A549 (cell line): ENCODE results near the gene DUSP1. TPM values are rescaled to one million over a fixed set of nuclear protein-coding genes. Genes with fewer than 3 reads are reported as not detected.
A peak's percentile ranks its signal among the peaks of the same experiment; 100 is the strongest.

Experiments
- ATAC-seq, 2 experiments: fragments of 200-7000 bp in 1 of 2; fragments of >200 bp in 1 of 2; cut with Nextera tagmentation in 1 of 2; cut with Tn5 transposase in 1 of 2; 3 replicates each; pipeline versions ENCODE4 v1.8.0 to v1.9.1; 2018 to 2020; ENCODE audit warnings: mild to moderate bottlenecking in 1 of 2, moderate library complexity in 1 of 2
- CTCF ChIA-PET: fragments of 300-600 bp; sonication (Branson Sonifier 250); formaldehyde crosslinking; extraction: SDS; loops from one replicate; lab custom pipeline; 2021; ENCODE audit warnings: antibody characterized with exemption, inconsistent platforms; lab: Yijun Ruan, JAX
- POLR2A ChIA-PET: fragments of 350-600 bp; formaldehyde crosslinking; extraction: SDS; loops from one replicate; lab custom pipeline; 2021; ENCODE audit warnings: antibody characterized with exemption, inconsistent platforms; lab: Yijun Ruan, JAX
- DNase-seq, 2 experiments: peaks; one replicate each; pipeline versions ENCODE4 v3.0.0 to v3.0.0-alpha.2; 2011 to 2016; ENCODE audit warnings: low read depth in 1 of 2, low spot score in 1 of 2
- FAIRE-seq: peaks from 2 replicates; lab custom pipeline; 2011; peaks lifted over from hg19 to GRCh38; lab: Jason Lieb, UNC
- H3K27ac ChIP-seq, 2 experiments: fragments of >200 bp; sonication (Bioruptor Twin); formaldehyde crosslinking; 3 replicates each; pipeline ENCODE4 v1.5.1; 2016 to 2017
- H3K4me1 ChIP-seq: fragments of >200 bp; sonication (Bioruptor Twin); formaldehyde crosslinking; 3 replicates; pipeline ENCODE4 v1.6.1; 2016
- H3K4me2 ChIP-seq: fragments of >200 bp; sonication (Bioruptor Twin); formaldehyde crosslinking; 3 replicates; pipeline ENCODE4 v1.6.1; 2016
- H3K4me3 ChIP-seq: fragments of >200 bp; sonication (Bioruptor Twin); formaldehyde crosslinking; 3 replicates; pipeline ENCODE4 v1.5.1; 2016
- H3K9me3 ChIP-seq: fragments of >200 bp; sonication (Bioruptor Twin); formaldehyde crosslinking; 3 replicates; pipeline ENCODE4 v1.6.1; 2016
- BHLHE40 ChIP-seq: IDR thresholded peaks from 2 replicates; pipeline ENCODE4 v1.6.1; 2012; ENCODE audit warnings: low read depth, low read length, inconsistent platforms
- CBX8 ChIP-seq: fragments of 200-600 bp; sonication (generic); IDR thresholded peaks from 2 replicates; pipeline ENCODE4 v1.6.1; 2016
- CEBPB ChIP-seq, 2 experiments: fragments of >200 bp in 1 of 2; sonication (Bioruptor Twin) in 1 of 2; formaldehyde crosslinking in 1 of 2; IDR thresholded peaks; 2 replicates each; pipeline ENCODE4 v1.6.1; 2012 to 2016
- CHD4 ChIP-seq: fragments of 200-600 bp; sonication (generic); IDR thresholded peaks from 2 replicates; pipeline ENCODE4 v1.6.1; 2016; ENCODE audit warnings: antibody characterized with exemption, mild to moderate bottlenecking, borderline replicate concordance
- ESRRA ChIP-seq: fragments of 150-350 bp; IDR thresholded peaks from 2 replicates; pipeline ENCODE4 v1.6.1; 2014; ENCODE audit warnings: mild to moderate bottlenecking, low read length, borderline replicate concordance
- FOSL2 ChIP-seq, 2 experiments: fragments of 450-650 bp in 1 of 2; fragments of >200 bp in 1 of 2; sonication (Bioruptor Twin) in 1 of 2; formaldehyde crosslinking; IDR thresholded peaks; 2 replicates each; pipeline versions ENCODE4 v1.5.0 to v1.6.1; 2016 to 2020; ENCODE audit warnings: mild to moderate bottlenecking in 1 of 2, moderate library complexity in 1 of 2
- GATA3 ChIP-seq: IDR thresholded peaks from 2 replicates; pipeline ENCODE4 v1.6.1; 2012; ENCODE audit warnings: borderline replicate concordance
- HDAC2 ChIP-seq: fragments of 200-600 bp; sonication (generic); IDR thresholded peaks from 2 replicates; pipeline ENCODE4 v1.6.1; 2016
- HOXA7 ChIP-seq: fragments of 250-450 bp; sonication (Bioruptor Pico); IDR thresholded peaks from 2 replicates; pipeline ENCODE4 v1.5.0; 2020; ENCODE audit warnings: mild to moderate bottlenecking, moderate library complexity
- HOXB5 ChIP-seq: fragments of 250-450 bp; sonication (Bioruptor Pico); IDR thresholded peaks from 2 replicates; pipeline ENCODE4 v1.5.0; 2020; ENCODE audit warnings: mild to moderate bottlenecking, moderate library complexity
- JUN ChIP-seq, 2 experiments: fragments of >200 bp; sonication (Bioruptor Twin); formaldehyde crosslinking; IDR thresholded peaks; 2 replicates in 1 of 2; 3 replicates in 1 of 2; pipeline ENCODE4 v1.6.1; 2016 to 2017
- KDM1A ChIP-seq: fragments of 200-600 bp; sonication (generic); IDR thresholded peaks from 2 replicates; pipeline ENCODE4 v1.6.1; 2016; ENCODE audit warnings: low read depth, mild to moderate bottlenecking
- KDM5A ChIP-seq: fragments of 200-600 bp; sonication (generic); IDR thresholded peaks from 2 replicates; pipeline ENCODE4 v1.6.1; 2016; ENCODE audit warnings: antibody characterized with exemption, mild to moderate bottlenecking
- MAFK ChIP-seq: fragments of 450-650 bp; IDR thresholded peaks from 2 replicates; pipeline ENCODE4 v1.6.1; 2014; ENCODE audit not compliant: partially characterized antibody
- NPAS2 ChIP-seq: fragments of 250-450 bp; sonication (Bioruptor Pico); IDR thresholded peaks from 2 replicates; pipeline ENCODE4 v1.8.0; 2022; ENCODE audit warnings: mild to moderate bottlenecking, moderate library complexity, borderline replicate concordance
- NR3C1 ChIP-seq: fragments of >200 bp; sonication (Bioruptor Twin); formaldehyde crosslinking; IDR thresholded peaks from 3 replicates; pipeline ENCODE4 v1.6.1; 2017
- POLR2AphosphoS2 ChIP-seq: conservative IDR thresholded peaks from 2 replicates; pipeline ENCODE4 v1.6.1; 2012; ENCODE audit warnings: low read length, improper control_type of control experiment, inconsistent platforms
- RCOR1 ChIP-seq: fragments of 150-350 bp; IDR thresholded peaks from 2 replicates; pipeline ENCODE4 v1.6.1; 2014; ENCODE audit warnings: antibody characterized with exemption, low read length, low read depth
- RNF2 ChIP-seq: fragments of 200-600 bp; sonication (generic); IDR thresholded peaks from 2 replicates; pipeline ENCODE4 v1.6.1; 2016; ENCODE audit warnings: low read depth, mild to moderate bottlenecking, antibody characterized with exemption, moderate library complexity, borderline replicate concordance
- SREBF2 ChIP-seq: fragments of 450-650 bp; IDR thresholded peaks from 2 replicates; pipeline ENCODE4 v1.6.1; 2014; ENCODE audit warnings: mild to moderate bottlenecking, moderate library complexity
- TP53 ChIP-seq: fragments of 250-450 bp; sonication (Bioruptor Pico); IDR thresholded peaks from 2 replicates; pipeline ENCODE4 v1.5.0; 2021; ENCODE audit warnings: mild to moderate bottlenecking, moderate library complexity
- ZC3H11A ChIP-seq: fragments of 450-650 bp; IDR thresholded peaks from 2 replicates; pipeline ENCODE4 v1.6.1; 2014; ENCODE audit warnings: antibody characterized with exemption, mild to moderate bottlenecking
- ZFP36 ChIP-seq: fragments of 450-650 bp; IDR thresholded peaks from 2 replicates; pipeline ENCODE4 v1.6.1; 2014; ENCODE audit warnings: borderline replicate concordance; ENCODE audit not compliant: partially characterized antibody
- WGBS: methylation state at CpG from one replicate; pipeline ENCODE4 v1.1.6; 2017; ENCODE audit errors: missing lambda C conversion rate; 5-methylcytosine and 5-hydroxymethylcytosine counted together
- polyA plus RNA-seq, 4 experiments: library from polyadenylated mRNA; depleted of rRNA in 3 of 4; stranded (reverse); fragments of >200 nt; fragmentation: RNase III in 1 of 4; extraction: RNeasy Plus Mini Kit Qiagen cat#74134 plus additional on column Dnase treatment in 1 of 4; gene quantifications; 2 replicates in 3 of 4; 3 replicates in 1 of 4; pipeline ENCODE4 v1.2.3, GENCODE V29; 2011 to 2017
- TF ChIP-seq, protein P1 (sequence below): fragments of 150-350 bp; IDR thresholded peaks from 2 replicates; pipeline ENCODE4 v1.6.1; 2014; ENCODE audit warnings: low read depth, mild to moderate bottlenecking, low read length
- TF ChIP-seq, protein P2 (sequence below): fragments of >200 bp; sonication (Bioruptor Twin); formaldehyde crosslinking; IDR thresholded peaks from 2 replicates; pipeline ENCODE4 v1.6.1; 2016
- TF ChIP-seq, protein P3 (sequence below): IDR thresholded peaks from 2 replicates; pipeline ENCODE4 v1.6.1; 2012

DUSP1 gene
- polyA plus RNA-seq, 2 of the 4 experiments (the other 2 are of a cell fraction), result 207 to 594 TPM

DNA sequence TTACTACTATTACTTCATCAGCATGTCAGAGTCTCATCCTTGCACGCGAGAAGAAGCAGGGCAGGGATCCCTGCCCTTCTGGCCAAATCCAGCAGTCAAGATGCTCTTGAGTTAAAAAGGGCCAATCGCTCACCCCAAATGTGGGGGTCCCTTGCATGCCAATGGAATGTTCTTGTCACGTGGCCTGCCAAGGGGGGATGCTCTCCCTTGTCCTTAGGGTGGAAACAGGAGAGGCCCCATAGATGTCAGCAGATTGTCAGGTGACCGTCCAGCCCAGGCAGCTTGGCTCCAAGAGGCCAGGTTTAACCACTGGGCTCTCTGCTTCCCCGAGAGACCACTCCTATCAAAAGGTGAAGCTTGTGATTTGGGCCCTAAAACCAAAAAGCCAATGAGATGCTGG, 25.3 kb upstream of the DUSP1 start:
- no peak overlapping the region for H3K4me2 ChIP-seq
- no peak for TF ChIP-seq KDM1A
- TF ChIP-seq KDM5A, result no peak
- TF ChIP-seq, protein P1, sequence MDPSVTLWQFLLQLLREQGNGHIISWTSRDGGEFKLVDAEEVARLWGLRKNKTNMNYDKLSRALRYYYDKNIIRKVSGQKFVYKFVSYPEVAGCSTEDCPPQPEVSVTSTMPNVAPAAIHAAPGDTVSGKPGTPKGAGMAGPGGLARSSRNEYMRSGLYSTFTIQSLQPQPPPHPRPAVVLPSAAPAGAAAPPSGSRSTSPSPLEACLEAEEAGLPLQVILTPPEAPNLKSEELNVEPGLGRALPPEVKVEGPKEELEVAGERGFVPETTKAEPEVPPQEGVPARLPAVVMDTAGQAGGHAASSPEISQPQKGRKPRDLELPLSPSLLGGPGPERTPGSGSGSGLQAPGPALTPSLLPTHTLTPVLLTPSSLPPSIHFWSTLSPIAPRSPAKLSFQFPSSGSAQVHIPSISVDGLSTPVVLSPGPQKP, result no peak
- no peak for TF ChIP-seq MAFK
- no peak for TF ChIP-seq SREBF2
- TF ChIP-seq BHLHE40, result no peak
- TF ChIP-seq JUN (IDR thresholded peaks at IDR 0.05), result no peak
- TF ChIP-seq NR3C1, result no peak
- TF ChIP-seq, protein P2, sequence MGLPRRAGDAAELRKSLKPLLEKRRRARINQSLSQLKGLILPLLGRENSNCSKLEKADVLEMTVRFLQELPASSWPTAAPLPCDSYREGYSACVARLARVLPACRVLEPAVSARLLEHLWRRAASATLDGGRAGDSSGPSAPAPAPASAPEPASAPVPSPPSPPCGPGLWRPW, result no peak
- TF ChIP-seq RNF2, result no peak
- no peak for TF ChIP-seq NPAS2 (CRISPR knock-in tag)
- TF ChIP-seq POLR2AphosphoS2, result no peak
- no peak for TF ChIP-seq RCOR1
- TF ChIP-seq CEBPB (IDR thresholded peaks at IDR 0.05), result no peak
- no peak for TF ChIP-seq ZC3H11A
- TF ChIP-seq TP53, result no peak
- TF ChIP-seq, all 56 proteins: peak for 0
- no peak for ATAC-seq
- Histone ChIP-seq H3K4me3 (no peak overlapping the region), H3K9me3 (no peaks in the 10 kb centered on the region), H3K4me1 (peaks cover 54% of the 10 kb centered on the region), H3K27ac (peak overlapping the region; percentile 11 to 46; a peak in 4 of 6 replicates)
- 97% methylated on average over 5 of the region's 6 CpGs for WGBS
- DNase-seq, result no peak
- no peak for FAIRE-seq
- POLR2A ChIA-PET, result no interaction called here
- CTCF ChIA-PET, result interaction anchor here (0.9 to 1.9 kb wide), 3 partner anchors 19 to 80 kb away, joined by 3 to 6 read pairs (median 4); no protein-coding TSS in a partner anchor

DNA sequence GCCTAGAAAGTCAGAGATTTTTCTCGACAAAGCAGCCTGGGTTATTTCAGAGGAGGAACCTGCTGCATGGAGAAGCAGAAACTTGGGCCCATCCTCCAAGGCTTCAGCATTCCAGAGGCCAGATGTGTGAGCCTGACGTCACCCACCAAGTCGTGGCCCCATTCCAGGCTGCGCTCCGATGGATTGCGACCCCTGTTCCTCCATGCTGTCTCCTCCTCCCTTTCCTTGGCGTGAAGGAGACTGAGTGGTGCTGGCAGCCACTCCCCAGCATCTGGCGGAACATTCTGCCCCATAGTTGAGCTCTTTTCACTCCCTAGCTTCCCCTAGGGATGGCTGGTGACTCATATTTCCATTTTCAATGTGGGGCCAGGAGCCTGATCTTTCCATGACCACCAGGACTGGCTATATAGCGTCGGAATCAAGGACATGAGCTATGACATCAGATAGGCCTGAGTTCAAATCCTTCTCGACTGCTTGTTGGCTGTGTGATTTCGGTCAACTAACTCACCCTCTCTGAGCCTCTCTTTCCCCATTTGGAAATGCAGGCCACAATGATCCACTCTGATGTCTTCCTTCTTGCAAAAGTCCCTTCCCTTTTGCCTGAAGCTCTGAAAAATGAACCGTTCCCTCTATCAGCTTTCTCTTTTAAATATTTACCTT, 24.5 kb upstream of the DUSP1 start:
- CTCF ChIA-PET, result interaction anchor here (0.9 to 1.6 kb wide), 2 partner anchors 18 to 23 kb away, joined by 3 to 6 read pairs; no protein-coding TSS in a partner anchor
- WGBS, result 64% methylated on average over 13 of the region's 13 CpGs
- Histone ChIP-seq H3K4me2 (peak overlapping the region; percentile 16; the same call in 1 of the 3 replicates), H3K4me3 (no peak overlapping the region), H3K4me1 (peaks cover 57% of the 10 kb centered on the region), H3K27ac (peak overlapping the region; percentile 9 to 59), H3K9me3 (no peaks in the 10 kb centered on the region)
- POLR2A ChIA-PET, result no interaction called here
- no peak for ATAC-seq
- no peak for FAIRE-seq
- DNase-seq, result peak in 1 of 2 experiments; percentile 42
- TF ChIP-seq ZC3H11A (no peak), HOXB5 (CRISPR knock-in tag) (no peak), HDAC2 (0 out of 2 replicates have a peak, but pooled peaks have one; percentile 12), BHLHE40 (no peak), NPAS2 (CRISPR knock-in tag) (no peak), CHD4 (no peak), CBX8 (no peak), ZFP36 (peak; percentile 71), GATA3 (no peak), FOSL2 (IDR thresholded peaks at IDR 0.05) (no peak), FOSL2 (CRISPR knock-in tag; IDR thresholded peaks at IDR 0.05) (peak; percentile 69), HOXA7 (CRISPR knock-in tag) (0 out of 2 replicates have a peak, but pooled peaks have one; percentile 8), ESRRA (no peak), TP53 (no peak)
- TF ChIP-seq, protein P3, sequence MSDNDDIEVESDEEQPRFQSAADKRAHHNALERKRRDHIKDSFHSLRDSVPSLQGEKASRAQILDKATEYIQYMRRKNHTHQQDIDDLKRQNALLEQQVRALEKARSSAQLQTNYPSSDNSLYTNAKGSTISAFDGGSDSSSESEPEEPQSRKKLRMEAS, result no peak
- TF ChIP-seq, all 56 proteins: peak for 4
